Dermis blood vessel endothelial cell (primary cell): ENCODE results near the gene ACOT7. TPM values are rescaled to one million over a fixed set of nuclear protein-coding genes. Genes with fewer than 3 reads are reported as not detected.
"Not testable (repeated sequence)": the region's sequence is repeated elsewhere in the genome, so short reads cannot be mapped to it uniquely, and the experiment has no call there.

ENCODE experiments used
- DNase-seq: peaks from one replicate; pipeline ENCODE4 v3.0.0; 2010
- total RNA-seq: library from RNA; depleted of rRNA; stranded (reverse); fragments of >200 nt; gene quantifications from 2 replicates; pipeline ENCODE4 v1.2.3, GENCODE V29; 2014

ACOT7 gene
- 17.5 and 33.7 TPM in 2 replicates for total RNA-seq

GRCh38 chr1:6393400-6394187, at the start of gene ACOT7:
ACOT7 (minus strand) TSS chr1:6393767; CDS start chr1:6393399, 368 bp downstream.
- peak; percentile 92 for DNase-seq

- DNase-seq = no peak
These were observed 48.0 kb upstream of the ACOT7 start for GRCh38 chr1:6441586-6441985.

GRCh38 chr1:6440198-6441126, 46.9 kb upstream of the ACOT7 start:
- DNase-seq = no peak

- DNase-seq = peak; percentile 79
These were observed 44.5 kb upstream of the ACOT7 start for GRCh38 chr1:6438047-6438525.

- DNase-seq = peak; percentile 40
These were observed 43.6 kb upstream of the ACOT7 start for GRCh38 chr1:6437012-6437700.

- not testable (repeated sequence) for DNase-seq
These were observed 42.7 kb upstream of the ACOT7 start for GRCh38 chr1:6436277-6436676.

GRCh38 chr1:6435547-6435946, 42.0 kb upstream of the ACOT7 start:
- no peak for DNase-seq

GRCh38 chr1:6435129-6435528, 41.6 kb upstream of the ACOT7 start:
- DNase-seq = no peak

- DNase-seq = no peak
These were observed 40.6 kb upstream of the ACOT7 start for GRCh38 chr1:6434186-6434585.

GRCh38 chr1:6431645-6432579, 38.3 kb upstream of the ACOT7 start:
- DNase-seq = not testable (repeated sequence)

GRCh38 chr1:6429660-6430411, 36.3 kb upstream of the ACOT7 start:
- DNase-seq = not testable (repeated sequence)

- DNase-seq = not testable (repeated sequence)
These were observed 34.9 kb upstream of the ACOT7 start for GRCh38 chr1:6428453-6428852.

- no peak for DNase-seq
These were observed 34.1 kb upstream of the ACOT7 start for GRCh38 chr1:6427441-6428390.

GRCh38 chr1:6426972-6427350, 33.4 kb upstream of the ACOT7 start:
- no peak for DNase-seq

GRCh38 chr1:6426277-6426971, 32.9 kb upstream of the ACOT7 start:
- DNase-seq = no peak

- DNase-seq = no peak
These were observed 32.1 kb upstream of the ACOT7 start for GRCh38 chr1:6425658-6426057.

GRCh38 chr1:6424619-6425593, 31.3 kb upstream of the ACOT7 start, which contains the start of gene ESPN:
ESPN (plus strand) TSS chr1:6424776; CDS start chr1:6424956, 180 bp downstream.
- DNase-seq = no peak
